K562 (cell line): Measurements from ENCODE around the gene DYNC2I2. TPM values are rescaled to one million over a fixed set of nuclear protein-coding genes. Genes with fewer than 3 reads are reported as not detected.

Experiments
- ATAC-seq: fragments of 200-7000 bp; cut with Tn5 transposase; 3 replicates; pipeline ENCODE4 v1.9.1; 2020; ENCODE audit warnings: moderate library complexity
- BruUV-seq: library from RNA; stranded (reverse); fragments of 400-500 nt; replicated peaks from 2 replicates; lab custom pipeline; 2021; lab: Mats Ljungman, UMichigan
- CTCF ChIA-PET: fragments of 300-600 bp; formaldehyde crosslinking; extraction: SDS; loops from one replicate; lab custom pipeline; 2021; ENCODE audit warnings: low intra/inter-chr PET ratio; lab: Yijun Ruan, JAX
- POLR2A ChIA-PET: fragments of 300-600, 350-650 bp; sonication (Branson Sonifier 250); formaldehyde crosslinking; extraction: SDS; loops from one replicate; lab custom pipeline; 2021; ENCODE audit warnings: antibody characterized with exemption, inconsistent platforms; lab: Yijun Ruan, JAX
- DNase-seq, 4 experiments: peaks; one replicate each; pipeline versions ENCODE4 v3.0.0 to v3.0.0-alpha.2; 2011 to 2018; ENCODE audit warnings: low spot score in 3 of 4, mixed read lengths in 3 of 4; ENCODE audit errors: extremely low read depth in 1 of 4
- FAIRE-seq: peaks from 2 replicates; lab custom pipeline; 2011; peaks lifted over from hg19 to GRCh38; lab: Jason Lieb, UNC
- H2AFZ ChIP-seq: 2 replicates; pipeline ENCODE4 v1.6.0; 2011; ENCODE audit warnings: low read depth, low read length, control low read depth, inconsistent platforms
- H3K27ac ChIP-seq: fragments of 200-600 bp; 3 replicates; pipeline ENCODE4 v1.8.0; 2011; ENCODE audit warnings: low read depth, mild to moderate bottlenecking, control low read depth, inconsistent platforms, low read length, moderate library complexity, mixed read lengths; ENCODE audit errors: extremely low read depth
- H3K27me3 ChIP-seq, 2 experiments: fragments of 300-600 bp in 1 of 2; 2 replicates in 1 of 2; 3 replicates in 1 of 2; pipeline versions ENCODE4 v1.6.0 to v1.8.0; 2011; ENCODE audit warnings: inconsistent platforms in 2 of 2, low read length in 2 of 2, mild to moderate bottlenecking in 1 of 2, mixed read lengths in 1 of 2, moderate library complexity in 1 of 2; ENCODE audit not compliant: control insufficient read depth in 2 of 2, insufficient read depth in 2 of 2
- H3K36me3 ChIP-seq: fragments of 300-600 bp; 3 replicates; pipeline ENCODE4 v1.8.0; 2011; ENCODE audit warnings: mild to moderate bottlenecking, low read length, inconsistent platforms; ENCODE audit not compliant: control insufficient read depth, insufficient read depth
- H3K4me1 ChIP-seq, 2 experiments: fragments of 200-600 bp in 1 of 2; replicated peaks in 1 of 2; 2 replicates in 1 of 2; 3 replicates in 1 of 2; pipeline versions ENCODE4 v1.5.1 to v1.8.0; 2011; ENCODE audit warnings: inconsistent platforms in 2 of 2, low read length in 2 of 2, mild to moderate bottlenecking in 1 of 2, mixed read lengths in 1 of 2, moderate library complexity in 1 of 2; ENCODE audit not compliant: control insufficient read depth in 2 of 2, insufficient read depth in 2 of 2
- H3K4me2 ChIP-seq: 2 replicates; pipeline ENCODE4 v1.6.1; 2011; ENCODE audit warnings: low read length, control low read depth, inconsistent platforms, mixed read lengths; ENCODE audit not compliant: insufficient read depth
- H3K4me3 ChIP-seq: fragments of 200-600 bp; sonication (generic), shearing (Covaris generic); 2 replicates; pipeline ENCODE4 v1.5.1; 2016; ENCODE audit warnings: control low read depth, inconsistent platforms
- H3K79me2 ChIP-seq: fragments of 200-600 bp; 3 replicates; pipeline ENCODE4 v1.8.0; 2011; ENCODE audit warnings: low read length, inconsistent platforms; ENCODE audit not compliant: control insufficient read depth, insufficient read depth
- H3K9ac ChIP-seq, 2 experiments: 2 replicates each; pipeline versions ENCODE4 v1.6.0 to v1.6.1; 2011; ENCODE audit warnings: low read depth in 2 of 2, low read length in 2 of 2, control low read depth in 1 of 2, inconsistent platforms in 1 of 2, mild to moderate bottlenecking in 1 of 2, mixed read lengths in 1 of 2; ENCODE audit not compliant: insufficient read depth in 1 of 2
- H3K9me1 ChIP-seq: one replicate; pipeline ENCODE4 v1.6.0; 2011; ENCODE audit warnings: inconsistent platforms, mild to moderate bottlenecking, low read length, moderate library complexity; ENCODE audit not compliant: control insufficient read depth, insufficient read depth
- H3K9me3 ChIP-seq: replicated peaks from 2 replicates; pipeline ENCODE4 v1.5.1; 2011; ENCODE audit warnings: low read depth, low read length, inconsistent platforms; ENCODE audit not compliant: control insufficient read depth, insufficient read depth
- H4K20me1 ChIP-seq: replicated peaks from 2 replicates; pipeline ENCODE4 v1.6.1; 2011; ENCODE audit warnings: low read length, inconsistent platforms, mixed read lengths; ENCODE audit not compliant: control insufficient read depth, insufficient read depth
- C11orf30 ChIP-seq: fragments of 450-650 bp; IDR thresholded peaks from 2 replicates; pipeline ENCODE4 v1.6.1; 2016; ENCODE audit warnings: low read depth, mild to moderate bottlenecking
- CTCF ChIP-seq, 3 experiments: IDR thresholded peaks in 2 of 3; conservative IDR thresholded peaks in 1 of 3; 2 replicates each; pipeline ENCODE4 v1.5.1; 2011 to 2012; ENCODE audit warnings: low read length in 3 of 3, mild to moderate bottlenecking in 3 of 3, control low read depth in 2 of 3, improper control_type of control experiment in 1 of 3, inconsistent platforms in 1 of 3, low read depth in 1 of 3, mixed read lengths in 1 of 3, moderate library complexity in 1 of 3; ENCODE audit not compliant: insufficient read depth in 2 of 3
- HMBOX1 ChIP-seq: sonication (generic); IDR thresholded peaks from 2 replicates; pipeline ENCODE4 v1.6.1; 2016
- MAFK ChIP-seq: IDR thresholded peaks from 2 replicates; pipeline ENCODE4 v1.6.1; 2011; ENCODE audit warnings: low read length, improper control_type of control experiment
- MEIS2 ChIP-seq: fragments of 450-650 bp; IDR thresholded peaks from 2 replicates; pipeline ENCODE4 v1.6.1; 2014; ENCODE audit warnings: mild to moderate bottlenecking; ENCODE audit not compliant: partially characterized antibody
- MLLT1 ChIP-seq, 2 experiments: fragments of 450-650 bp; IDR thresholded peaks; 2 replicates each; pipeline ENCODE4 v1.6.1; 2016
- MYNN ChIP-seq, 2 experiments: sonication (generic); formaldehyde crosslinking in 1 of 2; IDR thresholded peaks; 2 replicates each; pipeline versions ENCODE4 v1.5.0 to v1.6.1; 2016 to 2020; ENCODE audit warnings: antibody characterized with exemption in 1 of 2, missing genetic modification reagents in 1 of 2
- RAD21 ChIP-seq, 2 experiments: fragments of 250-450 bp in 1 of 2; fragments of 450-650 bp in 1 of 2; sonication (Bioruptor Pico) in 1 of 2; formaldehyde crosslinking in 1 of 2; IDR thresholded peaks in 1 of 2; conservative IDR thresholded peaks in 1 of 2; 2 replicates each; pipeline versions ENCODE4 v1.4.0 to v1.8.0; 2020 to 2022; ENCODE audit warnings: mild to moderate bottlenecking in 2 of 2, moderate library complexity in 1 of 2
- SMC3 ChIP-seq: conservative IDR thresholded peaks from 2 replicates; pipeline ENCODE4 v1.6.1; 2011; ENCODE audit warnings: low read depth, low read length, improper control_type of control experiment; ENCODE audit not compliant: insufficient read depth
- TSC22D4 ChIP-seq: fragments of 450-650 bp; IDR thresholded peaks from 2 replicates; pipeline ENCODE4 v1.6.1; 2016; ENCODE audit warnings: missing genetic modification characterization, missing biosample characterization, control low read depth
- ZNF316 ChIP-seq: fragments of 450-650 bp; IDR thresholded peaks from 2 replicates; pipeline ENCODE4 v1.6.1; 2016
- WGBS: fragments of 100-300 bp; shearing (Covaris generic); methylation state at CpG from one replicate; pipeline ENCODE4 v1.1.6; 2016; ENCODE audit warnings: low coverage, mixed read lengths; ENCODE audit not compliant: insufficient coverage; ENCODE audit errors: missing lambda C conversion rate; 5-methylcytosine and 5-hydroxymethylcytosine counted together
- in situ Hi-C: fragments of 300-500 bp; cut with MboI; formaldehyde crosslinking; loops from 4 replicates; pipeline ENCODE4 v1.15.0; 2018; ENCODE audit warnings: inconsistent platforms, mixed read lengths
- intact Hi-C: fragments of 100-400 bp; cut with micrococcal nuclease; formaldehyde crosslinking; loops from 2 replicates; pipeline ENCODE4 v1.14.2; 2022
- polyA plus RNA-seq, 8 experiments: library from polyadenylated mRNA; depleted of rRNA in 4 of 8; stranded (reverse) in 5 of 8; unstranded in 3 of 8; fragments of >200 nt; fragmentation: Nextera tagmentation in 2 of 8; fragmentation: Illumina TruSeq in 1 of 8; extraction: Ambion mirVana in 2 of 8; extraction: Trizol in 1 of 8; gene quantifications; 2 replicates each; pipeline versions ENCODE4 v1.2.1 to v1.2.3, GENCODE V29; 2011 to 2014; ENCODE audit warnings: inconsistent platforms in 1 of 8, missing spikeins in 1 of 8
- total RNA-seq, 7 experiments: library from RNA; depleted of rRNA in 6 of 7; stranded (reverse); fragments of >200 nt in 6 of 7; fragmentation: Illumina TruSeq in 2 of 7; extraction: Trizol in 2 of 7; gene quantifications; 2 replicates each; pipeline versions ENCODE4 v1.2.1 to v1.2.3, GENCODE V29; 2011 to 2021; ENCODE audit warnings: low replicate concordance in 1 of 7

Gene DYNC2I2
- total and polyA plus RNA-seq, 9 of the 15 experiments (the other 6 are each of a cell fraction or from before 2014, with no cell fraction given), result 1.5 to 249 (median 70.0) TPM

GRCh38 chr9:128611600-128612394 lies 44.9 kb downstream of the DYNC2I2 start (continued):
- TF ChIP-seq MLLT1 (IDR thresholded peaks at IDR 0.05), result no peak
- TF ChIP-seq, all 486 proteins: peak for 0

GRCh38 chr9:128610897-128611296 lies 45.8 kb downstream of the DYNC2I2 start:
- Histone ChIP-seq H3K9me1 (no peaks in the 10 kb centered on the region), H3K79me2 (no peaks in the 10 kb centered on the region), H3K4me2 (no peak overlapping the region), H3K27me3 (no peaks in the 10 kb centered on the region), H3K27ac (no peak overlapping the region), H3K36me3 (no peaks in the 10 kb centered on the region), H4K20me1 (no peaks in the 10 kb centered on the region), H2AFZ (no peak overlapping the region), H3K4me3 (no peak overlapping the region), H3K9ac (no peak overlapping the region), H3K9me3 (no peaks in the 10 kb centered on the region), H3K4me1 (no peaks in the 10 kb centered on the region)
- ATAC-seq (peak; percentile 50; the same call in 1 of the 3 replicates), FAIRE-seq (no peak), DNase-seq (no peak)
- intact Hi-C loops (loop anchor here (2.0 to 10.0 kb wide), 3 partner anchors 106 to 196 kb away; partner anchors contain the start of gene GLE1), in situ Hi-C loops (no loop called here)
- no TSS peak for BruUV-seq
- POLR2A ChIA-PET, result interaction anchor here (0.6 to 2.1 kb wide), 6 partner anchors 10 to 422 kb away, joined by 3 to 10 read pairs (median 4); no protein-coding TSS in a partner anchor
- CTCF ChIA-PET, result interaction anchor here (0.9 to 2.3 kb wide), 4 partner anchors 24 to 249 kb away, joined by 4 to 10 read pairs (median 6); no protein-coding TSS in a partner anchor
- 36% methylated on average over 3 of the region's 3 CpGs for WGBS
- TF ChIP-seq C11orf30, result peak; percentile 66
- peak; percentile 56 for TF ChIP-seq ZNF316
- no peak for TF ChIP-seq HMBOX1
- TF ChIP-seq CTCF (IDR thresholded peaks at IDR 0.05 in 2 of 3, conservative IDR thresholded peaks at IDR 0.05 in 1 of 3; ENCODE audit: insufficient read depth in 2 of 3, low read depth in 1 of 3, low read length in 3 of 3), result peak; percentile 15 to 64 (median 28); a peak in 3 of 6 replicates
- peak; percentile 0 for TF ChIP-seq MEIS2
- no peak for TF ChIP-seq TSC22D4
- TF ChIP-seq MYNN (IDR thresholded peaks at IDR 0.05), result no peak
- no peak for TF ChIP-seq MYNN (CRISPR knock-in tag; IDR thresholded peaks at IDR 0.05)
- no peak for TF ChIP-seq SMC3
- peak; percentile 42 to 72 for TF ChIP-seq RAD21 (CRISPR knock-in tag; conservative IDR thresholded peaks at IDR 0.05 in 1 of 2, IDR thresholded peaks at IDR 0.05 in 1 of 2)
- peak; percentile 35; the same call in 1 of the 2 replicates for TF ChIP-seq MAFK
